ENCODE data around the gene KIF6.

Gene KIF6

GRCh38 chr6:39320363-39320984 lies 404.7 kb downstream of the KIF6 start:
- no peak for DNase-seq (ENCODE audit: low read depth, low spot score)
- no peak overlapping the region for H3K4me3 ChIP-seq (ENCODE audit: low read depth, low read length)
- no peak for TF ChIP-seq CTCF (IDR thresholded peaks at IDR 0.05; ENCODE audit: low read depth, low read length)
- in situ Hi-C loops (cut with HindIII; ENCODE audit: low sequenced_read_pairs) = no loop called here

GRCh38 chr6:39319621-39320362 lies 405.4 kb downstream of the KIF6 start:
- DNase-seq (ENCODE audit: low read depth, low spot score) = no peak
- in situ Hi-C loops (cut with HindIII; ENCODE audit: low sequenced_read_pairs) = no loop called here
- H3K4me3 ChIP-seq (ENCODE audit: low read depth, low read length) = no peak overlapping the region
- TF ChIP-seq CTCF (IDR thresholded peaks at IDR 0.05; ENCODE audit: low read depth, low read length) = no peak

- in situ Hi-C loops (cut with HindIII; ENCODE audit: low sequenced_read_pairs) = no loop called here
- DNase-seq (ENCODE audit: low read depth, low spot score) = no peak
- no peak for TF ChIP-seq CTCF (IDR thresholded peaks at IDR 0.05; ENCODE audit: low read depth, low read length)
- H3K4me3 ChIP-seq (ENCODE audit: low read depth, low read length) = no peak overlapping the region
These were observed 408.0 kb downstream of the KIF6 start for GRCh38 chr6:39317256-39317655.

- TF ChIP-seq CTCF (IDR thresholded peaks at IDR 0.05; ENCODE audit: low read depth, low read length) = no peak
- in situ Hi-C loops (cut with HindIII; ENCODE audit: low sequenced_read_pairs) = no loop called here
These were observed 410.9 kb downstream of the KIF6 start, which contains the start of gene KCNK17 for GRCh38 chr6:39314273-39314795. Gene KCNK17, minus strand, starts transcription at chr6:39314419. Its CDS starts 99 bp downstream, at chr6:39314320.

GRCh38 chr6:39313526-39314272 lies 411.5 kb downstream of the KIF6 start:
- H3K4me3 ChIP-seq (ENCODE audit: low read depth, low read length) = no peak overlapping the region
- no peak for TF ChIP-seq CTCF (IDR thresholded peaks at IDR 0.05; ENCODE audit: low read depth, low read length)
- DNase-seq (ENCODE audit: low read depth, low spot score) = no peak
- in situ Hi-C loops (cut with HindIII; ENCODE audit: low sequenced_read_pairs) = no loop called here

More at GRCh38 chr6:39314273-39314795, 410.9 kb downstream of the KIF6 start, which contains the start of gene KCNK17:
- H3K4me3 ChIP-seq (ENCODE audit: low read depth, low read length) = no peak within 1 kb of the TSS
- DNase-seq (ENCODE audit: low read depth, low spot score) = no peak

- DNase-seq (ENCODE audit: low read depth, low spot score) = no peak
These were observed 412.2 kb downstream of the KIF6 start for GRCh38 chr6:39312912-39313525.

More at GRCh38 chr6:39312912-39313525, 412.2 kb downstream of the KIF6 start:
- no peak for TF ChIP-seq CTCF (IDR thresholded peaks at IDR 0.05; ENCODE audit: low read depth, low read length)
- in situ Hi-C loops (cut with HindIII; ENCODE audit: low sequenced_read_pairs) = no loop called here
- H3K4me3 ChIP-seq (ENCODE audit: low read depth, low read length) = no peak overlapping the region

Measured in astrocyte of the spinal cord (primary cell).